MM.1S (cell line): ENCODE data around the gene WDR62.

Source experiments
- EZH2phosphoT487 ChIP-seq: fragments of 300-600 bp; sonication (generic); IDR thresholded peaks from 2 replicates; pipeline ENCODE4 v1.6.1; 2018; ENCODE audit warnings: antibody characterized with exemption, low read length
- TF ChIP-seq, protein P1 (sequence below): fragments of 300-600 bp; sonication (generic); IDR thresholded peaks from 2 replicates; pipeline ENCODE4 v1.5.1; 2016; ENCODE audit warnings: antibody characterized with exemption, low read length, mixed read lengths

DNA sequence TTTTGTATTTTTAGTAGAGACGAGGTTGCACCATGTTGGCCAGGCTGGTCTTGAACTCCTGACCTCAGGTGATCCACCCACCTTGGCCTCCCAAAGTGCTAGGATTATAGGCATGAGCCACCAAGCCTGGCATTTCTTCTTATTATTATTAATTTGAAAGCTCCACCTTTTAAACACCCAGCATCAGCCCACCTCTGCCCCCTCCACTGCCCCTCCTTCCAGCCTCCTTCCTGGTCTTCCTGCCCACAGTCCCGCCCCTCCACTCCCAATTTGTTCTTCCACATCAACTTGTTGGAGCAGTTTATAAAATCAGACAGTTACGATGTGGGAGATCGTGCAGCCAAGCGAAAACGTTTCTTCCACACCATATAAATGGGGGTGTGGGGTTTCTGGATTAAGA, 14.2 kb upstream of the WDR62 start:
- TF ChIP-seq, protein P1, sequence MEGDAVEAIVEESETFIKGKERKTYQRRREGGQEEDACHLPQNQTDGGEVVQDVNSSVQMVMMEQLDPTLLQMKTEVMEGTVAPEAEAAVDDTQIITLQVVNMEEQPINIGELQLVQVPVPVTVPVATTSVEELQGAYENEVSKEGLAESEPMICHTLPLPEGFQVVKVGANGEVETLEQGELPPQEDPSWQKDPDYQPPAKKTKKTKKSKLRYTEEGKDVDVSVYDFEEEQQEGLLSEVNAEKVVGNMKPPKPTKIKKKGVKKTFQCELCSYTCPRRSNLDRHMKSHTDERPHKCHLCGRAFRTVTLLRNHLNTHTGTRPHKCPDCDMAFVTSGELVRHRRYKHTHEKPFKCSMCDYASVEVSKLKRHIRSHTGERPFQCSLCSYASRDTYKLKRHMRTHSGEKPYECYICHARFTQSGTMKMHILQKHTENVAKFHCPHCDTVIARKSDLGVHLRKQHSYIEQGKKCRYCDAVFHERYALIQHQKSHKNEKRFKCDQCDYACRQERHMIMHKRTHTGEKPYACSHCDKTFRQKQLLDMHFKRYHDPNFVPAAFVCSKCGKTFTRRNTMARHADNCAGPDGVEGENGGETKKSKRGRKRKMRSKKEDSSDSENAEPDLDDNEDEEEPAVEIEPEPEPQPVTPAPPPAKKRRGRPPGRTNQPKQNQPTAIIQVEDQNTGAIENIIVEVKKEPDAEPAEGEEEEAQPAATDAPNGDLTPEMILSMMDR: no peak
- no peak for TF ChIP-seq EZH2phosphoT487
